NB4 (cell line): ENCODE measurements around the gene PGP.

Experiments
- CTCF ChIP-seq: IDR thresholded peaks from one replicate; pipeline ENCODE4 v1.5.1; 2012; ENCODE audit warnings: low read depth, low read length
- MAX ChIP-seq: IDR thresholded peaks from 2 replicates; pipeline ENCODE4 v1.6.1; 2011; ENCODE audit warnings: low read depth, low read length

GRCh38 chr16:2236337-2237101 is 21.9 kb upstream of the PGP start, which contains the start of gene DNASE1L2:
- no peak for TF ChIP-seq CTCF
- no peak for TF ChIP-seq MAX
